HepG2 (cell line): ENCODE results near the gene NMNAT1. TPM values are rescaled to one million over a fixed set of nuclear protein-coding genes. Genes with fewer than 3 reads are reported as not detected.
A peak's percentile ranks its signal among the peaks of the same experiment; 100 is the strongest.

Source experiments
- ATF3 ChIP-seq: sonication (generic); formaldehyde crosslinking; IDR thresholded peaks from 2 replicates; pipeline ENCODE4 v1.4.0; 2020; ENCODE audit warnings: missing genetic modification reagents
- CBFB ChIP-seq: sonication (generic); formaldehyde crosslinking; IDR thresholded peaks from 2 replicates; pipeline ENCODE4 v1.4.0; 2020; ENCODE audit warnings: missing genetic modification reagents
- ERF ChIP-seq: IDR thresholded peaks from 2 replicates; pipeline ENCODE4 v1.6.1; 2018; ENCODE audit warnings: missing biosample characterization, missing genetic modification reagents
- GATAD2A ChIP-seq: IDR thresholded peaks from 2 replicates; pipeline ENCODE4 v1.6.1; 2016
- HINFP ChIP-seq: sonication (generic); formaldehyde crosslinking; IDR thresholded peaks from 2 replicates; pipeline ENCODE4 v1.4.0; 2020; ENCODE audit warnings: low read depth, mild to moderate bottlenecking, missing genetic modification reagents
- HNRNPL ChIP-seq: fragments of 200-400 bp; formaldehyde crosslinking; IDR thresholded peaks from 2 replicates; pipeline ENCODE4 v1.6.1; 2017; ENCODE audit warnings: mild to moderate bottlenecking, low read depth, low read length
- IKZF5 ChIP-seq: IDR thresholded peaks from 2 replicates; pipeline ENCODE4 v1.6.1; 2018; ENCODE audit warnings: missing genetic modification reagents, mild to moderate bottlenecking, missing compliant biosample characterization
- KDM1A ChIP-seq: IDR thresholded peaks from 2 replicates; pipeline ENCODE4 v1.6.1; 2016; ENCODE audit warnings: missing compliant biosample characterization
- KLF13 ChIP-seq: sonication (generic); formaldehyde crosslinking; IDR thresholded peaks from 2 replicates; pipeline ENCODE4 v1.4.0; 2020; ENCODE audit warnings: mild to moderate bottlenecking, missing genetic modification reagents
- KMT2A ChIP-seq: sonication (generic); formaldehyde crosslinking; IDR thresholded peaks from 2 replicates; pipeline ENCODE4 v1.4.0; 2020; ENCODE audit warnings: missing genetic modification reagents
- KMT2B ChIP-seq: IDR thresholded peaks from 2 replicates; pipeline ENCODE4 v1.6.1; 2016; ENCODE audit warnings: missing genetic modification reagents, missing compliant biosample characterization
- POLR2G ChIP-seq: fragments of 200-400 bp; formaldehyde crosslinking; IDR thresholded peaks from 2 replicates; pipeline ENCODE4 v1.6.1; 2018; ENCODE audit warnings: mild to moderate bottlenecking, low read depth, low read length, moderate library complexity
- RAD51 ChIP-seq: fragments of 450-650 bp; IDR thresholded peaks from 2 replicates; pipeline ENCODE4 v1.6.1; 2016; ENCODE audit warnings: borderline replicate concordance
- SAP130 ChIP-seq: IDR thresholded peaks from 2 replicates; pipeline ENCODE4 v1.6.1; 2016; ENCODE audit warnings: low read depth
- SP5 ChIP-seq: IDR thresholded peaks from 2 replicates; pipeline ENCODE4 v1.6.1; 2016; ENCODE audit warnings: low read depth, borderline replicate concordance
- TEAD3 ChIP-seq: optimal IDR thresholded peaks from 2 replicates; pipeline ENCODE3; 2016; ENCODE audit warnings: borderline replicate concordance
- TSC22D2 ChIP-seq: sonication (generic); formaldehyde crosslinking; IDR thresholded peaks from 2 replicates; pipeline ENCODE4 v1.5.1; 2020; ENCODE audit warnings: missing genetic modification reagents, mild to moderate bottlenecking, borderline replicate concordance
- YEATS2 ChIP-seq: sonication (generic); formaldehyde crosslinking; IDR thresholded peaks from 2 replicates; pipeline ENCODE4 v1.4.0; 2020; ENCODE audit warnings: missing genetic modification reagents, borderline replicate concordance
- ZFP62 ChIP-seq: sonication (generic); formaldehyde crosslinking; IDR thresholded peaks from 2 replicates; pipeline ENCODE4 v1.4.0; 2020; ENCODE audit warnings: missing genetic modification reagents
- ZFX ChIP-seq: sonication (generic); formaldehyde crosslinking; IDR thresholded peaks from 2 replicates; pipeline ENCODE4 v1.4.0; 2020; ENCODE audit warnings: mild to moderate bottlenecking, low read depth, missing genetic modification reagents, moderate library complexity
- ZNF770 ChIP-seq: sonication (generic); formaldehyde crosslinking; IDR thresholded peaks from 2 replicates; pipeline ENCODE4 v1.5.0; 2020; ENCODE audit warnings: mild to moderate bottlenecking, missing genetic modification reagents
- polyA plus RNA-seq, 8 experiments: library from polyadenylated mRNA; depleted of rRNA in 3 of 8; stranded (reverse) in 7 of 8; unstranded in 1 of 8; fragments of >200 nt; fragmentation: Illumina TruSeq in 4 of 8; extraction: Trizol in 4 of 8; gene quantifications; 2 replicates each; pipeline versions ENCODE4 v1.2.1 to v1.2.3, GENCODE V29; 2011 to 2016; ENCODE audit warnings: low read depth in 4 of 8, missing spikeins in 1 of 8, mixed read lengths in 1 of 8; ENCODE audit not compliant: insufficient read depth in 1 of 8
- total RNA-seq, 5 experiments: library from RNA; depleted of rRNA; stranded (reverse); fragments of >200 nt; fragmentation: Illumina TruSeq; extraction: Trizol; gene quantifications; 2 replicates each; pipeline ENCODE4 v1.2.3, GENCODE V29; 2016; ENCODE audit warnings: low read depth in 1 of 5
- TF ChIP-seq, protein P1 (sequence below): IDR thresholded peaks from 2 replicates; pipeline ENCODE4 v1.6.1; 2016
- TF ChIP-seq, protein P2 (sequence below): sonication (generic); formaldehyde crosslinking; IDR thresholded peaks from 2 replicates; pipeline ENCODE4 v1.4.0; 2020; ENCODE audit warnings: missing genetic modification reagents

The NMNAT1 gene
- total and polyA plus RNA-seq, 2 of the 13 experiments (the other 11 are each of a cell fraction or from before 2014, with no cell fraction given): 5.6 to 12.2 TPM

- TF ChIP-seq IKZF5 (CRISPR knock-in tag): 0 out of 2 replicates have a peak, but pooled peaks have one; percentile 19
- TF ChIP-seq, protein P1, sequence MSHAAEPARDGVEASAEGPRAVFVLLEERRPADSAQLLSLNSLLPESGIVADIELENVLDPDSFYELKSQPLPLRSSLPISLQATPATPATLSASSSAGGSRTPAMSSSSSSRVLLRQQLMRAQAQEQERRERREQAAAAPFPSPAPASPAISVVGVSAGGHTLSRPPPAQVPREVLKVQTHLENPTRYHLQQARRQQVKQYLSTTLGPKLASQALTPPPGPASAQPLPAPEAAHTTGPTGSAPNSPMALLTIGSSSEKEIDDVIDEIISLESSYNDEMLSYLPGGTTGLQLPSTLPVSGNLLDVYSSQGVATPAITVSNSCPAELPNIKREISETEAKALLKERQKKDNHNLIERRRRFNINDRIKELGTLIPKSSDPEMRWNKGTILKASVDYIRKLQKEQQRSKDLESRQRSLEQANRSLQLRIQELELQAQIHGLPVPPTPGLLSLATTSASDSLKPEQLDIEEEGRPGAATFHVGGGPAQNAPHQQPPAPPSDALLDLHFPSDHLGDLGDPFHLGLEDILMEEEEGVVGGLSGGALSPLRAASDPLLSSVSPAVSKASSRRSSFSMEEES (CRISPR knock-in tag): peak; percentile 75
- TF ChIP-seq HINFP (CRISPR knock-in tag): peak; percentile 59; the same call in 1 of the 2 replicates
- peak; percentile 64 for TF ChIP-seq RAD51
- TF ChIP-seq ZNF770: peak; percentile 94
- TF ChIP-seq TSC22D2 (CRISPR knock-in tag): no peak
- TF ChIP-seq HNRNPL: peak; percentile 90
- TF ChIP-seq KMT2A (CRISPR knock-in tag): peak; percentile 71
- TF ChIP-seq GATAD2A (CRISPR knock-in tag): peak; percentile 68
- TF ChIP-seq CBFB (CRISPR knock-in tag): 0 out of 2 replicates have a peak, but pooled peaks have one; percentile 23
- 0 out of 2 replicates have a peak, but pooled peaks have one; percentile 29 for TF ChIP-seq KDM1A (CRISPR knock-in tag)
- no peak for TF ChIP-seq ZFP62 (CRISPR knock-in tag)
- peak; percentile 58 for TF ChIP-seq POLR2G
- peak; percentile 41; the same call in 1 of the 2 replicates for TF ChIP-seq SP5
- 0 out of 2 replicates have a peak, but pooled peaks have one; percentile 24 for TF ChIP-seq KMT2B (CRISPR knock-in tag)
- TF ChIP-seq, protein P2, sequence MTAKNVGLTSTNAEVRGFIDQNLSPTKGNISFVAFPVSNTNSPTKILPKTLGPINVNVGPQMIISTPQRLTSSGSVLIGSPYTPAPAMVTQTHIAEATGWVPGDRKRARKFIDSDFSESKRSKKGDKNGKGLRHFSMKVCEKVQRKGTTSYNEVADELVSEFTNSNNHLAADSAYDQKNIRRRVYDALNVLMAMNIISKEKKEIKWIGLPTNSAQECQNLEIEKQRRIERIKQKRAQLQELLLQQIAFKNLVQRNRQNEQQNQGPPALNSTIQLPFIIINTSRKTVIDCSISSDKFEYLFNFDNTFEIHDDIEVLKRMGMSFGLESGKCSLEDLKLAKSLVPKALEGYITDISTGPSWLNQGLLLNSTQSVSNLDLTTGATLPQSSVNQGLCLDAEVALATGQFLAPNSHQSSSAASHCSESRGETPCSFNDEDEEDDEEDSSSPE (CRISPR knock-in tag): peak; percentile 44; the same call in 1 of the 2 replicates
- TF ChIP-seq YEATS2 (CRISPR knock-in tag): no peak
- TF ChIP-seq KLF13 (CRISPR knock-in tag): no peak
- peak; percentile 62 for TF ChIP-seq TEAD3 (CRISPR knock-in tag)
- peak; percentile 81 for TF ChIP-seq ERF (CRISPR knock-in tag)
- peak; percentile 77 for TF ChIP-seq SAP130
- no peak for TF ChIP-seq ATF3
- TF ChIP-seq ZFX: 0 out of 2 replicates have a peak, but pooled peaks have one; percentile 21
Observed at GRCh38 chr1:9900142-9901043, 42.9 kb upstream of the NMNAT1 start (continued).
